NCI-H526 (cell line): ENCODE measurements around the gene FAM110A.
"Not testable (repeated sequence)": the region's sequence is repeated elsewhere in the genome, so short reads cannot be mapped to it uniquely, and the experiment has no call there.

Experiments
- DNase-seq, 2 experiments: peaks; one replicate each; lab custom pipeline; 2025; lab: John Stamatoyannopoulos, UW

The FAM110A gene

DNA sequence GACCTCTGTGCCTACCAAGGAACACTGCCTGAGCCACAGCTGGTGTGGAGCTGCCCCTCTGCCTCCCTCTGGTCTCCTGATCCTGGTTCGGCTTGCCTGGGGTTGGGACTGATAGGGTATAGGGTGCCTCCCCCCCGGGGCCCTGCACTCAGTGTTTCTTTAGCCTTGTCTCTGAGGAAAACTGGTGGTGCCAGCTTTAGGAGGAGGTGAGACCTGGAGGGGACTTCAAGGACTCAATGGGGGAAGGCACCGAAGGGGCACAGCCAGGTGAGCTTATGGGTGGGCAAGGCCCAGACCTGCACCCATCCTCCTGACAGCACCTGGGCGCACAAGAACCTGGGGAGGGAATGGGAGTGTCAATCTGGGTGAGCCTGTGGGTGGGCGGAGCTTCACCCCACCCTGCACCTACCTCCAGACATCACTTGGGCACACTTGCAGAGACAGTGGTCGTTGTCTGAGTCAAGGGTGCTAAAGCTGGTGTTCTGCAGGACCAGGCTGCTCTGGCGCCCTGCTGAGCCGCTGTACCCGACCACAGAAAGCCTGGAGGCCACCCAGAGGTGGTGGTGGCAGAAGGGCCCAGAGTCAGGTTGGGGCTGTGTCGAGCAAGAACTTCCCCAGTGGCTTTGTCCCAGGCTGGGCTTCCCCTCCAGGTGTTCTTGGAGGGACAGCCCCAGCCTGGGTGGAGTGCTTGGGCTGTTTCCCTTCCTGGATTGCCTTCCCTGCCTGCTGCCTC lies 40.5 kb downstream of the FAM110A start:
- DNase-seq, result no peak

DNA sequence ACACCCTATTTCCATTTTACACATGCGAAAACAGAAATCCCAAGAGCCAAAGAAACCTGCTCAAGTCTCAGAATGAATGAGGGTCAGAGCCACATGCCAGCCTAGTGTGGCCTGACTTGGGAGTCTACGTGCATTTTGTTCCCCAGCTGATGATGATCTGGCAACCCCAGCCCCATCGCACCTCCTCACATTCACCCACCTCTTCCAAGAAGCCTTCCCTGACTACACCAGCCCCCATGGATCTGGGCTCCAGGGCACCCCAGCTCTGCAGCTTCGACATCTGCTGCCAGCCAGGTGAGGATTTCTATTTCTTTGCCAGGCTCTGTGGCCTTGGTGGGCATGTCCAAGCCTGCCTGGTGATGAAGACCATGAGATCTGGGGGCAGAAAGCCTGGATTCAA lies 41.6 kb downstream of the FAM110A start:
- DNase-seq, result peak in 1 of 2 experiments; percentile 31

- no peak for DNase-seq
Observed at GRCh38 chr20:877814-878213, 44.3 kb downstream of the FAM110A start.

- no peak for DNase-seq
Observed at GRCh38 chr20:878511-879307, 45.2 kb downstream of the FAM110A start.

DNA sequence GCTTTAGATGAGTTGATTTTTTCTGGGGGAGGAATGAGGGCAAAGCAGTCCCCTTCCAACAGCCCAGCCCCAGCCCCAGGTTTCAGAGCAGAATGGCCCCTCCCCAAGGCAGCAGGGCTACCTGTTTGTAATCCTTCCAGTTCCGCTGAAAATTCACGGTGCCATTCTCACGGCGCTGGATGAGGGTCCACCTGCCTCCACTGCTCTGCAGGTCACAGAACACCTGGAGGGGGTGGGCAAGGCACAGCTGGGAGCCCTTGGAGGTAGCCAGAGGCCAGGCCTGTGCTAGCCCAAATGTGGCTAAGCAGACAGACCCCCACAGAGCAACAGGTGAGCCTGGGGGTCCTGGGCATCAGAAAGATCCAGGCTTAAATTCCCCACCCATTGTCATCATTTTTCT lies 46.1 kb downstream of the FAM110A start:
- no peak for DNase-seq

DNA sequence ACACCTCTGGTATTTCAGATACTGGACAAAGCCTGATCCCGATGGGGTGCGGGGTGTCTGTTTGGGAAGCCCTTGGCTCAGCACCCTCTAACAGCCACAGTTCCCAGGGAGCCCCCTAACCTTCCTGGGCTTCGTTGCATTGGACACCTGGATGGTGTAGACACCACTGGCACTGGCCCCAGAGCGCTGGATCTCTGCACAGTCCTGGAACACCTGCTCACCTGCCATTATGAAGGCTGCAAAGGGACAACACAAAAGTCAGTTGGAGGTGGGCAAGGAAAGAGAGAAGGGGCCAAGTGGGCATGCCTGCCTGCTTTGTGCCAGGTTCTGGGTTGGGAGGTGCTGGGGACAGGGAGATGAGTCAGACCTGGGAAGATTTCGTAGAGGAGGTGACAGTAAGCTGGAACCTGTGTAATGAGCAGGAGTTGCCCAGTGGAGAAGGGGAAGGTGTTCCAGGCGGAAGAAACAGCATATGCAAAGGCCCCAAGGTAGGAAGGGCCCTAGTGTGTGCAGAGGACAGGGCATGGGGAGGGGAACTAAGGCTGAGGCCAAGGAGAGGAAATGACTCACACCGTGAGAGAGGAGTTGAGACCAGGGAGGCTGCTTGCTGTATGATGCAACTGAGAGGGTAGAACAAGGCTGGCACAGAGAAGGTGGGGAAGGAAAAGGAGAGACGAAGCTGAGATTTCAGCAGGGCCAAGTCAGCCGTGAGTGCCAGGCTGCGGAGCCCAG lies 47.7 kb downstream of the FAM110A start:
- DNase-seq, result no peak

GRCh38 chr20:881783-882144 lies 48.2 kb downstream of the FAM110A start:
- DNase-seq, result no peak

DNA sequence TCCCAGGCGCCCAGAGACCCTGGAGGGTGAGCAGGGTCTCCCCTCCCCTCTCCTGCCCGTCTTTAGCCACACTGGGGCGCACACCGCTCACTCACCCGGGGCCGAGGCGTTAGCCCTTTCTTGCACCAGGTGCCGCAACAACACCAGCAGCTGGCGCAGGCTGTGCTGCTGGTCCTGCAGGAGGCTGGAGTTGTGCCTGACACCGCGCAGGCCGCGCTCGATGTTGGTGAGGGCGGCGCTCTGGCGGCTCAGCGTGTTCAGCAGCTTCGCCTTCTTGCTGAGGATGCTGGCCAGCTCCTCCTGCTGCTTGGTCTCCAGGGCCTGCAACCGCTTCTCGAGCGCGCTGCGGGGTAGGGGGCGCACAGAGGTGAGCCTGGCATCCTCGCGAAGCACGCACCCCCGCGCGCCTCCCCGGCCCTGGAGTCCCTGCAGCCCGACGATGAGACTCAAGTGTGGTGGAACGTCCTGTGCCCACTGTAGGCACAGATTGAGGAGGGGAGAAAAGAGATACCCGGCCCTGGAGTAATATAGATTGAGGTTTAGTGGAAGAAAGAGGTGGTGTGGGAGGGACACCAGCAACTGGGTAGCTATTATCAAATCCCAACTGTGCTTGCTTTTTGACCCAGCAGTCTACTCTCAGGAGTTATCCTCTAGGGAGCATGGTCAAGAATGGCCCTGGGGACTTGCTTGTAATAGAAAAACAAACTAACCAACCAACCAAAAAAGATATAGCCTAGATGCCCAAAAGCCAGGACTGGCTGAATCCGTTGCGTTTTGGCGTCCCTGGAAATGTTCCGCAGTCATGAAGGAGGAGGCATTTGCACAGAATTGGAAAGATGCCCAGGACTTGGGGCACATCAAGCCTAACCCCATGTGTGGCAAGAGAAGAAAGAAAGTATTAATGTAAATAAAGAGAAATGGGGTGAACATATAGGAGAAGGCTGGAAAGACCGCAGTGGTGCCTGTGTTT lies 51.8 kb downstream of the FAM110A start:
- peak in 1 of 2 experiments; percentile 27 for DNase-seq

GRCh38 chr20:887137-887536 lies 53.6 kb downstream of the FAM110A start:
- no peak for DNase-seq

- DNase-seq, result no peak
Observed at GRCh38 chr20:888057-888456, 54.5 kb downstream of the FAM110A start.

DNA sequence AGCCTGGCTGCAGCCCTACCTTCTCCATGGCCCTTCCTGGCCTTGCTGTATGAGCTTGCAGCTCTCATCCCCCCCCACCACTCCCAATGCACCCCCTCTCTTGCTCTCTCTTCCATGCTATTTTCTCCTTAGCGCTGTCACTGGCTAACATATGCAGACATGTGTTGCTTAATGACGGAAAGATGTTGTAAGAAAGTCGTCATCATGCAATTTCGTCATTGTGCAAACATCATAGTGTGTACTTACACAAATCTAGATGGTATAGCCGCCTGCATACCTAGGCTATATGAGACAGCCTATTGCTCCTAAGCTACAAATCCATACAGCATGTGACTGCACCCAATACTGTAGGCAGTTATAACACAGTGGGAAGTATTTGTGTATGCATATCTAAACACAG lies 55.6 kb downstream of the FAM110A start:
- peak; percentile 35 to 38 for DNase-seq

GRCh38 chr20:889932-890463 lies 56.5 kb downstream of the FAM110A start:
- DNase-seq, result no peak

DNA sequence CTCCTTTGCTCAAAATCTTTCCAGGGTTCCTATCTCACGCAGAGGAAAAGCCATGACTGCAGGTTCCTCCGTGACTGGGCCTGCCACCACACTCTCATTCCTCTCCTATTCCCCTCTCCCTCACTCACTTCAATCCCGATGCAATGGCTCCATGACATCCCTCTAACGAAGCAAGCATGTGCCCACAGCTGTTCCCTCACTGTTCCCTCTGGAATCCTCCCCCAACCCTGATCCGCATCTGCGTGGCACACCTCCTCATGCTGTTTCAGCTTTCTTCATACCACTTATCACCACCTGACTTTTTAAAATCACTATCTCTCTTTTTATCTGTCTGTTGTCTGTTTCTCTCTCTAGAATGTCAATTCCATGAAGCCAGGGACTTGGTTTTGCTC lies 57.1 kb downstream of the FAM110A start:
- no peak for DNase-seq

- DNase-seq, result peak in 1 of 2 experiments; percentile 49
Observed at GRCh38 chr20:891058-891705, 57.7 kb downstream of the FAM110A start.

- no peak for DNase-seq
Observed at GRCh38 chr20:891706-892080, 58.2 kb downstream of the FAM110A start.

DNA sequence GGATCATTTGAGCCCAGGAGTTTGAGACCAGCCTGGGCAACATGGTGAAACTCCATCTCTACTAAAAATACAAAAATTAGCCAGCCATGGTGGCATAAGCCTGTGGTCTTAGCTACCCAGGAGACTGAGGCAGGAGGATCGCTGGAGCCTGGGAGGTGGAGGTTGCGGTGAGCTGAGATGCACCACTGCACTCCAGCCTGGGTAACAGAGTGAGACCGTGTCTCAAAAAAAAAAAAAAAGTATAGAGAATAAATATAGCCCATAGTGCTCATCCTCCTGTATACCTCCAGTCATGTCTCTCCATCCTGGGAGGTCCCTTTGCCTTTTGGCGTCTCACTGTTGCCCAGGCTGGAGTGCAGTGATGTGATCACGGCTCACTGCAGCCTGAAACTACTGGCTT lies 58.9 kb downstream of the FAM110A start:
- DNase-seq, result not testable (repeated sequence)
